Endothelial cell of umbilical vein (primary cell): ENCODE measurements around the gene COL6A3. TPM values are rescaled to one million over a fixed set of nuclear protein-coding genes. Genes with fewer than 3 reads are reported as not detected.

Experiments used
- BruUV-seq: library from RNA; stranded (reverse); fragments of 400-500 nt; replicated peaks from 2 replicates; lab custom pipeline; 2021; lab: Mats Ljungman, UMichigan
- CTCF ChIA-PET: fragments of 300-600, 350-600 bp; sonication (Branson Sonifier 250); formaldehyde crosslinking; loops from one replicate; lab custom pipeline; 2021; ENCODE audit warnings: antibody characterized with exemption, inconsistent platforms; lab: Charles Lee
- POLR2A ChIA-PET: fragments of 300-600, 350-600 bp; sonication (Branson Sonifier 250); formaldehyde crosslinking; loops from one replicate; lab custom pipeline; 2021; ENCODE audit warnings: antibody characterized with exemption, inconsistent platforms; lab: Charles Lee
- DNase-seq: peaks from one replicate; pipeline ENCODE4 v3.0.0-alpha.2; 2011; ENCODE audit warnings: low read depth, low spot score
- FAIRE-seq: peaks from 2 replicates; lab custom pipeline; 2011; peaks lifted over from hg19 to GRCh38; lab: Jason Lieb, UNC
- H2AFZ ChIP-seq: 2 replicates; pipeline ENCODE4 v1.6.0; 2012; ENCODE audit warnings: low read depth, low read length, control low read depth, inconsistent platforms
- H3K27ac ChIP-seq: 2 replicates; pipeline ENCODE4 v1.5.1; 2011; ENCODE audit warnings: low read depth, mild to moderate bottlenecking, control low read depth, low read length, moderate library complexity; ENCODE audit not compliant: insufficient read depth
- H3K27me3 ChIP-seq, 2 experiments: 2 replicates each; pipeline versions ENCODE4 v1.6.0 to v1.6.1; 2011; ENCODE audit warnings: low read length in 2 of 2, mixed read lengths in 1 of 2; ENCODE audit not compliant: control insufficient read depth in 2 of 2, insufficient read depth in 2 of 2
- H3K36me3 ChIP-seq, 2 experiments: 2 replicates in 1 of 2; 3 replicates in 1 of 2; pipeline ENCODE4 v1.5.1; 2011; ENCODE audit warnings: low read length in 2 of 2, mild to moderate bottlenecking in 1 of 2, moderate library complexity in 1 of 2; ENCODE audit not compliant: control insufficient read depth in 2 of 2, insufficient read depth in 2 of 2; ENCODE audit errors: extremely low read depth in 1 of 2
- H3K4me1 ChIP-seq: 3 replicates; pipeline ENCODE4 v1.5.1; 2011; ENCODE audit warnings: mild to moderate bottlenecking, low read length; ENCODE audit not compliant: control insufficient read depth, insufficient read depth; ENCODE audit errors: extremely low read depth
- H3K4me2 ChIP-seq: 2 replicates; pipeline ENCODE4 v1.6.1; 2011; ENCODE audit warnings: low read length, control low read depth, mixed read lengths; ENCODE audit not compliant: insufficient read depth
- H3K4me3 ChIP-seq, 3 experiments: fragments of 200-600 bp in 1 of 3; sonication (generic), shearing (Covaris generic) in 1 of 3; replicated peaks in 1 of 3; 2 replicates each; pipeline ENCODE4 v1.5.1; 2011 to 2016; ENCODE audit warnings: control low read depth in 3 of 3, low read length in 3 of 3, mild to moderate bottlenecking in 2 of 3, inconsistent platforms in 1 of 3, low read depth in 1 of 3, moderate library complexity in 1 of 3; ENCODE audit not compliant: insufficient read depth in 1 of 3
- H3K79me2 ChIP-seq: 2 replicates; pipeline ENCODE4 v1.6.0; 2012; ENCODE audit warnings: low read length, inconsistent platforms; ENCODE audit not compliant: control insufficient read depth, insufficient read depth
- H3K9ac ChIP-seq: replicated peaks from 2 replicates; pipeline ENCODE3; 2011; ENCODE audit warnings: low read length, control low read depth; ENCODE audit not compliant: insufficient read depth; ENCODE audit errors: extremely low read depth
- H3K9me1 ChIP-seq: replicated peaks from 3 replicates; pipeline ENCODE4 v1.6.0; 2011; ENCODE audit warnings: mild to moderate bottlenecking, low read length; ENCODE audit not compliant: control insufficient read depth, insufficient read depth; ENCODE audit errors: extremely low read depth
- H3K9me3 ChIP-seq: replicated peaks from 2 replicates; pipeline ENCODE4 v1.5.1; 2012; ENCODE audit warnings: low read length, inconsistent platforms; ENCODE audit not compliant: control insufficient read depth, insufficient read depth
- H4K20me1 ChIP-seq: replicated peaks from 2 replicates; pipeline ENCODE3; 2011; ENCODE audit warnings: mild to moderate bottlenecking, low read length; ENCODE audit not compliant: control insufficient read depth, insufficient read depth; ENCODE audit errors: extremely low read depth
- CTCF ChIP-seq, 2 donors: IDR thresholded peaks; 1 replicate in 1 of 2; 2 replicates in 1 of 2; pipeline ENCODE4 v1.5.1; 2011; ENCODE audit warnings: low read length in 2 of 2, mild to moderate bottlenecking in 2 of 2, moderate library complexity in 2 of 2, control low read depth in 1 of 2, inconsistent platforms in 1 of 2, low read depth in 1 of 2; ENCODE audit not compliant: insufficient read depth in 1 of 2; ENCODE audit errors: extremely low read depth in 1 of 2
- EZH2 ChIP-seq: IDR thresholded peaks from 2 replicates; pipeline ENCODE4 v1.6.1; 2012; ENCODE audit warnings: borderline replicate concordance, low read depth, mild to moderate bottlenecking, moderate library complexity, low read length, inconsistent platforms; ENCODE audit not compliant: severe bottlenecking
- FOS ChIP-seq: IDR thresholded peaks from 2 replicates; pipeline ENCODE4 v1.6.1; 2011; ENCODE audit warnings: mild to moderate bottlenecking, low read length, moderate library complexity, borderline replicate concordance; ENCODE audit not compliant: insufficient read depth
- GATA2 ChIP-seq: IDR thresholded peaks from 2 replicates; pipeline ENCODE4 v1.7.0; 2011; ENCODE audit warnings: low read depth, mild to moderate bottlenecking, moderate library complexity, mixed read lengths, low read length; ENCODE audit not compliant: insufficient read length, insufficient read depth
- JUN ChIP-seq: IDR thresholded peaks from 2 replicates; pipeline ENCODE4 v1.6.1; 2011; ENCODE audit warnings: borderline replicate concordance, low read depth; ENCODE audit not compliant: insufficient read length, insufficient read depth
- MAX ChIP-seq: IDR thresholded peaks from 2 replicates; pipeline ENCODE4 v1.6.1; 2011; ENCODE audit not compliant: insufficient read depth, insufficient read length
- MYC ChIP-seq: IDR thresholded peaks from one replicate; pipeline ENCODE4 v1.6.1; 2011; ENCODE audit warnings: mild to moderate bottlenecking, low read depth, low read length
- POLR2A ChIP-seq: IDR thresholded peaks from 2 replicates; pipeline ENCODE4 v1.6.1; 2012; ENCODE audit warnings: low read depth, mild to moderate bottlenecking, control low read depth, low read length
- POLR2AphosphoS5 ChIP-seq: IDR thresholded peaks from 2 replicates; pipeline ENCODE4 v1.6.1; 2012; ENCODE audit warnings: low read depth, mild to moderate bottlenecking, control low read depth, low read length, moderate library complexity; ENCODE audit not compliant: insufficient read depth
- dilution Hi-C: fragments of 300-500 bp; cut with MboI; formaldehyde crosslinking; loops from one replicate; pipeline ENCODE4 v1.15.0; 2019; ENCODE audit warnings: low sequenced_read_pairs; ENCODE audit not compliant: extremely low pct_ligation_motif_present
- intact Hi-C: fragments of 100-400 bp; cut with micrococcal nuclease; formaldehyde crosslinking; loops from one replicate; pipeline ENCODE4 v1.10.0; 2022
- polyA plus RNA-seq, 4 experiments: library from polyadenylated mRNA; depleted of rRNA in 3 of 4; stranded (reverse) in 3 of 4; unstranded in 1 of 4; fragments of >200 nt; gene quantifications; 2 replicates each; pipeline versions ENCODE4 v1.2.1 to v1.2.3, GENCODE V29; 2011 to 2012; ENCODE audit warnings: missing spikeins in 1 of 4
- total RNA-seq: library from RNA; stranded (reverse); gene quantifications from 2 replicates; pipeline ENCODE4 v1.2.3, GENCODE V29; 2021

Gene COL6A3
- total and polyA plus RNA-seq, 2 donors (not counting 3 experiments of a cell fraction or from before 2014, with no cell fraction given): 0.03 TPM; not detected in 1

DNA sequence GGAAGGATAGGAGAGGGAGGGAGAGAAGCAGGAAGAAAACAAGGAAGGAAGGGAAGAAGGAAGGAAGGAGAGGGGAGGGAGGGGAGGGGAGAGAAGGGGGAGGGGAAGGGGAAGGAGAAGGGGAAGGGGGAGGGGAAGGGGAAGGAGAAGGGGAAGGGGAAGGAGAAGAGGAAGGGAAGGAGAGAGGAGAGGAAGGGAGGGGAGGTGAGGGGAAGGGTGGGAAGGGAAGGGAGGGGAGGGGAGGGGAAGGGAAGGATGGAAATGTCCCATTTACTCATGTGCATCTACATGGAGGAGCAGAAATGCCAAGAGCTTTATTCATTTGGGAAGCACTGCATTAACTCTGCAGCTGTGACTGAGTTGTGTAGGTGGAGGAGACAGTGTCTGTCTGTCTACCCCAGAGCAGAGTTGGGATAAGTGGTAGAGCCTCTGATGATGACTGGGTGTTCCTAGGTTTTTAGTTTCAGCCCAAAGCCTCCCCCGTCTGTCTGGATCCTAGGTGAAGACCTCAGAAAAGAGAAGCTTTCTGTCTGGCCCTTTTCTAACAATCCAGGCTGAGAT, 131.3 kb downstream of the COL6A3 start:
- DNase-seq: no peak
- no peaks in the 10 kb centered on the region for H3K4me1 ChIP-seq
- H3K27me3 ChIP-seq: peaks cover 3 to 7% of the 10 kb centered on the region in 2 experiments
- no TSS peak for BruUV-seq
- H3K9ac ChIP-seq: no peak overlapping the region
- CTCF ChIA-PET: interaction anchor here (0.6 to 1.2 kb wide), 2 partner anchors 12 to 124 kb away, joined by 3 to 4 read pairs; no protein-coding TSS in a partner anchor
- FAIRE-seq: no peak
- H4K20me1 ChIP-seq: no peaks in the 10 kb centered on the region
- H3K36me3 ChIP-seq: no peaks in the 10 kb centered on the region
- dilution Hi-C loops: no loop called here
- POLR2A ChIA-PET: no interaction called here
- H3K9me3 ChIP-seq: no peaks in the 10 kb centered on the region
- no peak for TF ChIP-seq MYC
- no peak for TF ChIP-seq FOS
- no peak for TF ChIP-seq EZH2
- no peak for TF ChIP-seq CTCF (IDR thresholded peaks at IDR 0.05; ENCODE audit: extremely low read depth in 1 of 2, insufficient read depth in 1 of 2, low read depth in 1 of 2, low read length in 2 of 2)
- no peak for TF ChIP-seq JUN
- TF ChIP-seq GATA2: no peak
- TF ChIP-seq POLR2AphosphoS5: no peak
- no peak for TF ChIP-seq POLR2A
- TF ChIP-seq MAX: no peak
- intact Hi-C loops: no loop called here
- H3K4me2 ChIP-seq: no peak overlapping the region
- no peak overlapping the region for H2AFZ ChIP-seq
- H3K9me1 ChIP-seq: no peaks in the 10 kb centered on the region
- H3K27ac ChIP-seq: no peak overlapping the region
- no peak overlapping the region for H3K4me3 ChIP-seq
- H3K79me2 ChIP-seq: no peaks in the 10 kb centered on the region
